OCI-LY7 (cell line): ENCODE results near the gene TMEM204.

ENCODE experiments used
- EZH2phosphoT487 ChIP-seq: fragments of 200-600 bp; sonication (generic); IDR thresholded peaks from 2 replicates; pipeline ENCODE4 v1.6.1; 2018; ENCODE audit warnings: low read depth, borderline replicate concordance, mild to moderate bottlenecking, mixed run types, antibody characterized with exemption, low read length, moderate library complexity, mixed read lengths
- TF ChIP-seq, protein P1 (sequence below): fragments of 200-600 bp; sonication (generic); conservative IDR thresholded peaks from 2 replicates; pipeline ENCODE4 v1.5.1; 2014; ENCODE audit warnings: mild to moderate bottlenecking, antibody characterized with exemption, low read length, moderate library complexity, mixed read lengths

DNA sequence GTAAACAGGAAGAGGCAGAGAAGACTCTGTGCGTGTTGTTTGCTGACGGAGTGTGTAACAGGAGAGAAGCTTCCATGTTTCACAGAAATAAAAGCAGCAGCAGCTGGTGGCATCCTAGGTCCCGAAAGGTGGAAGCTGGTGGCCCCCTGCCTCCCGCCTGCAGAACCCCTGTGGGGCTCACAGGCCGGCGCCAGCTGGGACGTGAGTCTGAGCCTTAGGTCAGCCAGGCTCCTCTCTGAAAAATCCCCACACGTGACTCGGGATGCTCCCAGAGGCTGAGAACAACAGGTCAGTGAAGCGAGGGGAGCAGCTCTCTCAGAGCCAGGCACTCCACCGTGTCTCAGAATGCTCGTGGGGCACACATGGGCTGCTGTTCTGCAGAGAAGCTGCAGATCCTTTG is 27.4 kb downstream of the TMEM204 start:
- TF ChIP-seq, protein P1, sequence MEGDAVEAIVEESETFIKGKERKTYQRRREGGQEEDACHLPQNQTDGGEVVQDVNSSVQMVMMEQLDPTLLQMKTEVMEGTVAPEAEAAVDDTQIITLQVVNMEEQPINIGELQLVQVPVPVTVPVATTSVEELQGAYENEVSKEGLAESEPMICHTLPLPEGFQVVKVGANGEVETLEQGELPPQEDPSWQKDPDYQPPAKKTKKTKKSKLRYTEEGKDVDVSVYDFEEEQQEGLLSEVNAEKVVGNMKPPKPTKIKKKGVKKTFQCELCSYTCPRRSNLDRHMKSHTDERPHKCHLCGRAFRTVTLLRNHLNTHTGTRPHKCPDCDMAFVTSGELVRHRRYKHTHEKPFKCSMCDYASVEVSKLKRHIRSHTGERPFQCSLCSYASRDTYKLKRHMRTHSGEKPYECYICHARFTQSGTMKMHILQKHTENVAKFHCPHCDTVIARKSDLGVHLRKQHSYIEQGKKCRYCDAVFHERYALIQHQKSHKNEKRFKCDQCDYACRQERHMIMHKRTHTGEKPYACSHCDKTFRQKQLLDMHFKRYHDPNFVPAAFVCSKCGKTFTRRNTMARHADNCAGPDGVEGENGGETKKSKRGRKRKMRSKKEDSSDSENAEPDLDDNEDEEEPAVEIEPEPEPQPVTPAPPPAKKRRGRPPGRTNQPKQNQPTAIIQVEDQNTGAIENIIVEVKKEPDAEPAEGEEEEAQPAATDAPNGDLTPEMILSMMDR, result no peak
- TF ChIP-seq EZH2phosphoT487, result no peak
